ENCODE results near the gene WT1.

DNA sequence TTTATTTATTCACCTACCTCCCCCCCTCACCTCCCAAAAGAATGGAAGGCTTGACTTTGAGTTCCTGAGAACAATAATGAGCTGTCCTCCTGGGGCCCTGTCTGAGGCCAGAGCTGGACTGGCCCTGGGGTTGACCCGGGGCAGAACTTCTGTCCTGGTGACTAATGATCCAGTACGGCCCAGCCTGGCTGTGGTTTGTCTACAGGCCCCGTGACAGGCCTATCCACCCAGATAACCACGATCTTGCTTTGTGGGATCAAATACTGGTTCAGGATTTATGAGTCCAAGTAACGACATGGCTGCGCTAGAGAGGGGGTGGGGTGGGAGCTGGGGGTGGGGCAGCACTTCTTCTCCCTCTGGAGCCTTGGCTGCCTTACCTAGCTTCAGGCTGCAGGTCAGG lies 81.5 kb downstream of the WT1 start:
- TF ChIP-seq POLR2AphosphoS5 (IDR thresholded peaks at IDR 0.05; ENCODE audit: low read depth, low read length): no peak
- TF ChIP-seq, protein P1, sequence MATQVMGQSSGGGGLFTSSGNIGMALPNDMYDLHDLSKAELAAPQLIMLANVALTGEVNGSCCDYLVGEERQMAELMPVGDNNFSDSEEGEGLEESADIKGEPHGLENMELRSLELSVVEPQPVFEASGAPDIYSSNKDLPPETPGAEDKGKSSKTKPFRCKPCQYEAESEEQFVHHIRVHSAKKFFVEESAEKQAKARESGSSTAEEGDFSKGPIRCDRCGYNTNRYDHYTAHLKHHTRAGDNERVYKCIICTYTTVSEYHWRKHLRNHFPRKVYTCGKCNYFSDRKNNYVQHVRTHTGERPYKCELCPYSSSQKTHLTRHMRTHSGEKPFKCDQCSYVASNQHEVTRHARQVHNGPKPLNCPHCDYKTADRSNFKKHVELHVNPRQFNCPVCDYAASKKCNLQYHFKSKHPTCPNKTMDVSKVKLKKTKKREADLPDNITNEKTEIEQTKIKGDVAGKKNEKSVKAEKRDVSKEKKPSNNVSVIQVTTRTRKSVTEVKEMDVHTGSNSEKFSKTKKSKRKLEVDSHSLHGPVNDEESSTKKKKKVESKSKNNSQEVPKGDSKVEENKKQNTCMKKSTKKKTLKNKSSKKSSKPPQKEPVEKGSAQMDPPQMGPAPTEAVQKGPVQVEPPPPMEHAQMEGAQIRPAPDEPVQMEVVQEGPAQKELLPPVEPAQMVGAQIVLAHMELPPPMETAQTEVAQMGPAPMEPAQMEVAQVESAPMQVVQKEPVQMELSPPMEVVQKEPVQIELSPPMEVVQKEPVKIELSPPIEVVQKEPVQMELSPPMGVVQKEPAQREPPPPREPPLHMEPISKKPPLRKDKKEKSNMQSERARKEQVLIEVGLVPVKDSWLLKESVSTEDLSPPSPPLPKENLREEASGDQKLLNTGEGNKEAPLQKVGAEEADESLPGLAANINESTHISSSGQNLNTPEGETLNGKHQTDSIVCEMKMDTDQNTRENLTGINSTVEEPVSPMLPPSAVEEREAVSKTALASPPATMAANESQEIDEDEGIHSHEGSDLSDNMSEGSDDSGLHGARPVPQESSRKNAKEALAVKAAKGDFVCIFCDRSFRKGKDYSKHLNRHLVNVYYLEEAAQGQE (IDR thresholded peaks at IDR 0.05; ENCODE audit: insufficient read depth in 1 of 2, low read depth in 2 of 2, low read length in 2 of 2): no peak
- TF ChIP-seq TAF1 (IDR thresholded peaks at IDR 0.05; ENCODE audit: borderline replicate concordance, insufficient read depth, low read length): no peak
